SK-N-SH treated with all-trans-retinoic acid at 6 μM for 48 hours (cell line): ENCODE results near the gene ABI2.

ENCODE experiments used
- ATAC-seq: fragments of 200-7000 bp; cut with Tn5 transposase; 3 replicates; pipeline ENCODE4 v1.9.1; 2020; ENCODE audit warnings: mild to moderate bottlenecking, moderate library complexity
- ARNTL ChIP-seq: fragments of 450-650 bp; formaldehyde crosslinking; IDR thresholded peaks from 2 replicates; pipeline ENCODE4 v1.5.0; 2020; ENCODE audit warnings: low read depth, mild to moderate bottlenecking, moderate library complexity, borderline replicate concordance
- BACH2 ChIP-seq: fragments of 250-450 bp; sonication (Bioruptor Pico); IDR thresholded peaks from 2 replicates; pipeline ENCODE4 v1.9.0; 2021; ENCODE audit warnings: mild to moderate bottlenecking, borderline replicate concordance
- CREB5 ChIP-seq: fragments of 250-450 bp; sonication (Bioruptor Pico); IDR thresholded peaks from 2 replicates; pipeline ENCODE4 v1.5.1; 2020; ENCODE audit warnings: low read depth, mild to moderate bottlenecking, moderate library complexity
- CSDC2 ChIP-seq: fragments of 250-450 bp; sonication (Bioruptor Pico); IDR thresholded peaks from 2 replicates; pipeline ENCODE4 v1.5.0; 2020; ENCODE audit warnings: mild to moderate bottlenecking, moderate library complexity
- CSRNP3 ChIP-seq: fragments of 250-450 bp; sonication (Bioruptor Pico); IDR thresholded peaks from 2 replicates; pipeline ENCODE4 v1.5.1; 2021; ENCODE audit warnings: mild to moderate bottlenecking, moderate library complexity
- ESRRG ChIP-seq: fragments of 250-450 bp; sonication (Bioruptor Pico); IDR thresholded peaks from 2 replicates; pipeline ENCODE4 v1.6.1; 2021; ENCODE audit warnings: mild to moderate bottlenecking
- ISL1 ChIP-seq: fragments of 250-450 bp; sonication (Bioruptor Pico); IDR thresholded peaks from 2 replicates; pipeline ENCODE4 v2.1.2; 2022; ENCODE audit warnings: mild to moderate bottlenecking, moderate library complexity
- OSR1 ChIP-seq: fragments of 250-450 bp; sonication (Bioruptor Pico); IDR thresholded peaks from 2 replicates; pipeline ENCODE4 v1.8.0; 2022; ENCODE audit warnings: moderate library complexity, mild to moderate bottlenecking, inconsistent platforms
- PATZ1 ChIP-seq: fragments of 250-450 bp; sonication (Bioruptor Pico); IDR thresholded peaks from 2 replicates; pipeline ENCODE4 v1.8.0; 2020; ENCODE audit warnings: mild to moderate bottlenecking, moderate library complexity, borderline replicate concordance
- PPARA ChIP-seq: fragments of 250-450 bp; sonication (Bioruptor Pico); IDR thresholded peaks from 2 replicates; pipeline ENCODE4 v1.5.0; 2020; ENCODE audit warnings: mild to moderate bottlenecking, borderline replicate concordance
- RARB ChIP-seq: fragments of 250-450 bp; sonication (Bioruptor Pico); IDR thresholded peaks from 2 replicates; pipeline ENCODE4 v1.8.0; 2021; ENCODE audit warnings: mild to moderate bottlenecking, moderate library complexity
- SNAI2 ChIP-seq: fragments of 250-450 bp; sonication (Bioruptor Pico); IDR thresholded peaks from 2 replicates; pipeline ENCODE4 v1.5.0; 2020; ENCODE audit warnings: mild to moderate bottlenecking, moderate library complexity
- TCF4 ChIP-seq: fragments of 250-450 bp; sonication (Bioruptor Pico); IDR thresholded peaks from 2 replicates; pipeline ENCODE4 v1.8.0; 2021; ENCODE audit warnings: mild to moderate bottlenecking, moderate library complexity, borderline replicate concordance
- TOX ChIP-seq: fragments of 250-450 bp; sonication (Bioruptor Pico); IDR thresholded peaks from 2 replicates; pipeline ENCODE4 v1.8.0; 2021; ENCODE audit warnings: mild to moderate bottlenecking, moderate library complexity, borderline replicate concordance
- ZFP3 ChIP-seq: fragments of 250-450 bp; sonication (Bioruptor Pico); IDR thresholded peaks from 2 replicates; pipeline ENCODE4 v1.5.0; 2020; ENCODE audit warnings: mild to moderate bottlenecking, moderate library complexity
- ZFP30 ChIP-seq: fragments of 450-650 bp; formaldehyde crosslinking; IDR thresholded peaks from 2 replicates; pipeline ENCODE4 v1.5.0; 2022; ENCODE audit warnings: mild to moderate bottlenecking, moderate library complexity
- ZNF565 ChIP-seq: fragments of 450-650 bp; formaldehyde crosslinking; conservative IDR thresholded peaks from 2 replicates; pipeline ENCODE4 v1.5.0; 2020; ENCODE audit warnings: low read depth, mild to moderate bottlenecking, moderate library complexity
- ZNF70 ChIP-seq: fragments of 450-650 bp; formaldehyde crosslinking; IDR thresholded peaks from 2 replicates; pipeline ENCODE4 v1.5.0; 2020; ENCODE audit warnings: mild to moderate bottlenecking, moderate library complexity
- ZNF8 ChIP-seq: fragments of 450-650 bp; formaldehyde crosslinking; IDR thresholded peaks from 2 replicates; pipeline ENCODE4 v1.5.0; 2020; ENCODE audit warnings: mild to moderate bottlenecking, moderate library complexity
- TF ChIP-seq, protein P1 (sequence below): fragments of 250-450 bp; sonication (Bioruptor Pico); IDR thresholded peaks from 2 replicates; pipeline ENCODE4 v1.5.0; 2020; ENCODE audit warnings: mild to moderate bottlenecking, moderate library complexity
- TF ChIP-seq, protein P2 (sequence below): fragments of 250-450 bp; sonication (Bioruptor Pico); IDR thresholded peaks from 2 replicates; pipeline ENCODE4 v1.8.0; 2021; ENCODE audit warnings: low read depth, mild to moderate bottlenecking, moderate library complexity, borderline replicate concordance

The ABI2 gene

DNA sequence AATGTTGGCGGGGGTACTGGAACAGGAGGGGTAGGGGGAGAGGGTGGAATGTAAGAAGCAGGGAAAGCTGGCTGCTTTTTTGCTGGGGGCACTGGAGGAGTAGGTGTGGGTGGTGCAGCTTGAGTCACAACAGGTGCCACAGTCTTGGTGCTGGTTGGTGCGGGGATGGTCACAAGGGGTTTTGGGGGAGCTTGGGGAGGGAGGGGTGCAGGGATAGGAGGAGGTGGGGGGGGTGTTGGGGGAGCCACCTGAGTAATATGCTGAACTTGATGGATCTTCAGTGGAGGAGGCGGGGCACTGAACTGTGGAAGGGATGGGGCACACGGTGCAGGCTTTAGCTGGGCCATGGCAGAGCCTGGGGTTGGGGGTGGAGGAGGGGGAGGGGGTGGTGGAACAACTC is 112.5 kb downstream of the ABI2 start (continued):
- TF ChIP-seq, protein P1, sequence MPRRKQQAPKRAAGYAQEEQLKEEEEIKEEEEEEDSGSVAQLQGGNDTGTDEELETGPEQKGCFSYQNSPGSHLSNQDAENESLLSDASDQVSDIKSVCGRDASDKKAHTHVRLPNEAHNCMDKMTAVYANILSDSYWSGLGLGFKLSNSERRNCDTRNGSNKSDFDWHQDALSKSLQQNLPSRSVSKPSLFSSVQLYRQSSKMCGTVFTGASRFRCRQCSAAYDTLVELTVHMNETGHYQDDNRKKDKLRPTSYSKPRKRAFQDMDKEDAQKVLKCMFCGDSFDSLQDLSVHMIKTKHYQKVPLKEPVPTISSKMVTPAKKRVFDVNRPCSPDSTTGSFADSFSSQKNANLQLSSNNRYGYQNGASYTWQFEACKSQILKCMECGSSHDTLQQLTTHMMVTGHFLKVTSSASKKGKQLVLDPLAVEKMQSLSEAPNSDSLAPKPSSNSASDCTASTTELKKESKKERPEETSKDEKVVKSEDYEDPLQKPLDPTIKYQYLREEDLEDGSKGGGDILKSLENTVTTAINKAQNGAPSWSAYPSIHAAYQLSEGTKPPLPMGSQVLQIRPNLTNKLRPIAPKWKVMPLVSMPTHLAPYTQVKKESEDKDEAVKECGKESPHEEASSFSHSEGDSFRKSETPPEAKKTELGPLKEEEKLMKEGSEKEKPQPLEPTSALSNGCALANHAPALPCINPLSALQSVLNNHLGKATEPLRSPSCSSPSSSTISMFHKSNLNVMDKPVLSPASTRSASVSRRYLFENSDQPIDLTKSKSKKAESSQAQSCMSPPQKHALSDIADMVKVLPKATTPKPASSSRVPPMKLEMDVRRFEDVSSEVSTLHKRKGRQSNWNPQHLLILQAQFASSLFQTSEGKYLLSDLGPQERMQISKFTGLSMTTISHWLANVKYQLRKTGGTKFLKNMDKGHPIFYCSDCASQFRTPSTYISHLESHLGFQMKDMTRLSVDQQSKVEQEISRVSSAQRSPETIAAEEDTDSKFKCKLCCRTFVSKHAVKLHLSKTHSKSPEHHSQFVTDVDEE (CRISPR knock-in tag): no peak
- TF ChIP-seq SNAI2 (CRISPR knock-in tag) (no peak), TOX (CRISPR knock-in tag) (no peak), OSR1 (CRISPR knock-in tag) (no peak), ZNF565 (no peak), TCF4 (CRISPR knock-in tag) (no peak), PPARA (CRISPR knock-in tag) (no peak), CREB5 (CRISPR knock-in tag) (no peak), ZFP30 (no peak)

DNA sequence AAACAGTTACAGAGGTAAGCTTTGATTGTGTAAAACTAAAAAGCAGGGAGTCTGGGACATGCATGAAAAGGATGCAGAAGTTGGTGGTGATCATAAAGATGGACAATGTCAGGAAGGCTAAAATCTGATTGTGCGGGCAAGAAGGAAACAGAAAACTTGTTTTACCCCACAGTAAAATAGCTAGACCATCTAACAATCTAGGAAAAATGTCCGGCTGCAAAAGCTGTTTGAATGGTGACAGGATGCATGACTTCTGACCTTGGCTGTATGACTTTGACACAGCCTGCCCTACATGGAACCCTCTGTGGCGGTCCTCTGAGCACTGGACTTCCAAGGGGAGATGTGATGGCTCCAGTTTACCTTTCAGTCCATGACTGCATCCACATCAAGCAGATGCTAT is 113.3 kb downstream of the ABI2 start:
- TF ChIP-seq CREB5 (CRISPR knock-in tag) (no peak), ARNTL (CRISPR knock-in tag) (no peak)
- ATAC-seq: no peak

- ATAC-seq: no peak
Measured at GRCh38 chr2:203442463-203442862, 114.3 kb downstream of the ABI2 start.

DNA sequence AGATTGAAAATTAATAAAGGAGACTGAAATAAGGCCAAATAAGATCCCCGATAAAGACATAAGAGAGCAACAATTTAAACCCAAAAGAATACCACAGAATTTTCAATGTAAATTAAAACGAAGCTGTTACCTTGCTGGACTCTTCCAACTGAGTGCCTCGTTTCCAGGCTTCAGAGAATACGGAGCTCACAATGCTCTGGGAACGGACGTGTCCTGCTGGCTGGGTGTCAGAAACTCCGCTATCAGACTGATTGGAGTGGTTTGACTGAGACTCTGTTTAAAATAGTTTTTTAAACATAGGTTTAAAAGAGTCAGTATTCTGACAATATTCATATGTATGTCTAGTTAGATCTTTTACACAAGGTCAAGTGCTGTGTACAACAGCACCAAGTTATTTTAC is 116.5 kb downstream of the ABI2 start:
- ATAC-seq: no peak
- TF ChIP-seq OSR1 (CRISPR knock-in tag) (no peak), ZNF565 (no peak), ISL1 (CRISPR knock-in tag) (no peak), ARNTL (CRISPR knock-in tag) (no peak), CSRNP3 (CRISPR knock-in tag) (no peak), CREB5 (CRISPR knock-in tag) (no peak), RARB (no peak), BACH2 (CRISPR knock-in tag) (no peak), PATZ1 (CRISPR knock-in tag) (no peak), CSDC2 (CRISPR knock-in tag) (no peak), ZFP3 (CRISPR knock-in tag) (no peak), ZNF8 (CRISPR knock-in tag) (no peak), TOX (CRISPR knock-in tag) (no peak), ZNF70 (CRISPR knock-in tag) (no peak)
- TF ChIP-seq, protein P2, sequence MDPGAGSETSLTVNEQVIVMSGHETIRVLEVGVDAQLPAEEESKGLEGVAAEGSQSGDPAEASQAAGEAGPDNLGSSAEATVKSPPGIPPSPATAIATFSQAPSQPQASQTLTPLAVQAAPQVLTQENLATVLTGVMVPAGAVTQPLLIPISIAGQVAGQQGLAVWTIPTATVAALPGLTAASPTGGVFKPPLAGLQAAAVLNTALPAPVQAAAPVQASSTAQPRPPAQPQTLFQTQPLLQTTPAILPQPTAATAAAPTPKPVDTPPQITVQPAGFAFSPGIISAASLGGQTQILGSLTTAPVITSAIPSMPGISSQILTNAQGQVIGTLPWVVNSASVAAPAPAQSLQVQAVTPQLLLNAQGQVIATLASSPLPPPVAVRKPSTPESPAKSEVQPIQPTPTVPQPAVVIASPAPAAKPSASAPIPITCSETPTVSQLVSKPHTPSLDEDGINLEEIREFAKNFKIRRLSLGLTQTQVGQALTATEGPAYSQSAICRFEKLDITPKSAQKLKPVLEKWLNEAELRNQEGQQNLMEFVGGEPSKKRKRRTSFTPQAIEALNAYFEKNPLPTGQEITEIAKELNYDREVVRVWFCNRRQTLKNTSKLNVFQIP (CRISPR knock-in tag): no peak
- TF ChIP-seq, protein P1 (CRISPR knock-in tag): no peak

More at GRCh38 chr2:203442463-203442862, 114.3 kb downstream of the ABI2 start:
- TF ChIP-seq ARNTL (CRISPR knock-in tag) (no peak), TOX (CRISPR knock-in tag) (no peak), TCF4 (CRISPR knock-in tag) (no peak), ZNF8 (CRISPR knock-in tag) (no peak), ESRRG (CRISPR knock-in tag) (no peak)
